Adrenal gland (tissue), 12 donors: ENCODE data around the gene MARCHF4. TPM values are rescaled to one million over a fixed set of nuclear protein-coding genes. Genes with fewer than 3 reads are reported as not detected.

Experiments
- DNase-seq, 7 donors: peaks; one replicate each; pipeline ENCODE4 v3.0.0-alpha.2; 2019 to 2020
- H3K27ac ChIP-seq, 5 donors: fragments of 200-600 bp; sonication (generic) in 4 of 5; 1 replicate in 3 of 5; 2 replicates in 2 of 5; pipeline versions ENCODE4 v1.5.1 to v1.8.0; 2016 to 2020; ENCODE audit warnings: mild to moderate bottlenecking in 1 of 5
- H3K27me3 ChIP-seq: fragments of 200-600 bp; 2 replicates; pipeline ENCODE4 v1.8.0; 2021
- H3K36me3 ChIP-seq, 2 donors: fragments of 200-600 bp; replicated peaks in 1 of 2; 1 replicate in 1 of 2; 2 replicates in 1 of 2; pipeline versions ENCODE4 v1.5.1 to v1.8.0; 2018 to 2022
- H3K4me1 ChIP-seq, 2 donors: fragments of 200-600 bp; replicated peaks in 1 of 2; 1 replicate in 1 of 2; 2 replicates in 1 of 2; pipeline versions ENCODE4 v1.5.1 to v1.8.0; 2018 to 2021
- H3K4me3 ChIP-seq, 4 donors: fragments of 200-600 bp; sonication (generic) in 3 of 4; one replicate each; pipeline ENCODE4 v1.5.1; 2016 to 2018
- H3K9me3 ChIP-seq, 3 donors: fragments of 200-600 bp; sonication (generic) in 1 of 3; replicated peaks in 1 of 3; 1 replicate in 2 of 3; 2 replicates in 1 of 3; pipeline versions ENCODE4 v1.5.1 to v1.8.0; 2016 to 2021
- POLR2A ChIP-seq, 2 donors: fragments of 450-650 bp; IDR thresholded peaks; one replicate each; pipeline ENCODE4 v1.6.1; 2017; ENCODE audit warnings: antibody characterized with exemption in 2 of 2, mild to moderate bottlenecking in 2 of 2, moderate library complexity in 1 of 2
- WGBS, 4 donors: extraction: QIAGEN DNeasy Blood & Tissue Kit in 2 of 4; methylation state at CpG; one replicate each; pipeline versions ENCODE4 v1.1.5 to v1.1.7; 2013 to 2017; 5-methylcytosine and 5-hydroxymethylcytosine counted together
- intact Hi-C, 2 donors: fragments of 100-400 bp; cut with DNase I; formaldehyde crosslinking; loops; one replicate each; pipeline versions ENCODE4 v1.14.1 to v1.15.0; 2022 to 2023
- polyA plus RNA-seq, 3 donors: library from polyadenylated mRNA; stranded (reverse); fragments of 200-250 nt in 2 of 3; fragments of 350-450 nt in 1 of 3; fragmentation: Illumina TruSeq in 1 of 3; extraction: RNeasy Lipid Tissue Mini Kit (QIAGEN cat#74804) in 1 of 3; gene quantifications; one replicate each; pipeline ENCODE4 v1.2.3, GENCODE V29; 2013 to 2014
- total RNA-seq, 9 donors: library from RNA; depleted of rRNA in 4 of 9; stranded (reverse); fragments of >200 nt in 4 of 9; fragments of 120-200 nt in 1 of 9; fragmentation: NEBNext Ultra II Directional in 1 of 9; extraction: Animal tissue kit (Norgen Biotek cat#: 25700) in 1 of 9; gene quantifications; one replicate each; pipeline versions ENCODE4 v1.1.0 to v1.2.4, GENCODE V29; 2013 to 2023
- TF ChIP-seq, protein P1 (sequence below), 6 experiments: fragments of 450-650 bp in 4 of 6; fragments of 200-600 bp in 2 of 6; sonication (generic) in 1 of 6; IDR thresholded peaks; 1 replicate in 5 of 6; 2 replicates in 1 of 6; pipeline versions ENCODE4 v1.5.1 to v1.8.0; 2016 to 2021; ENCODE audit warnings: antibody characterized with exemption in 6 of 6, mild to moderate bottlenecking in 2 of 6, moderate library complexity in 1 of 6
- donor health status: healthy with polysubstance abuse.
- donor health status: Bipolar disorder and iron deficiency.
- donor health status: DM: yes; HTN: yes; CAD: no.
- donor health status: DM: no; HTN: no; CAD: no.
- donor health status: DM: no; HTN: no; CAD: no.
- donor health status: DM: yes; HTN: yes; CAD: no.

Gene MARCHF4
- total and polyA plus RNA-seq, 12 donors = 0.13 to 1.8 (median 0.96) TPM; not detected in 5

DNA sequence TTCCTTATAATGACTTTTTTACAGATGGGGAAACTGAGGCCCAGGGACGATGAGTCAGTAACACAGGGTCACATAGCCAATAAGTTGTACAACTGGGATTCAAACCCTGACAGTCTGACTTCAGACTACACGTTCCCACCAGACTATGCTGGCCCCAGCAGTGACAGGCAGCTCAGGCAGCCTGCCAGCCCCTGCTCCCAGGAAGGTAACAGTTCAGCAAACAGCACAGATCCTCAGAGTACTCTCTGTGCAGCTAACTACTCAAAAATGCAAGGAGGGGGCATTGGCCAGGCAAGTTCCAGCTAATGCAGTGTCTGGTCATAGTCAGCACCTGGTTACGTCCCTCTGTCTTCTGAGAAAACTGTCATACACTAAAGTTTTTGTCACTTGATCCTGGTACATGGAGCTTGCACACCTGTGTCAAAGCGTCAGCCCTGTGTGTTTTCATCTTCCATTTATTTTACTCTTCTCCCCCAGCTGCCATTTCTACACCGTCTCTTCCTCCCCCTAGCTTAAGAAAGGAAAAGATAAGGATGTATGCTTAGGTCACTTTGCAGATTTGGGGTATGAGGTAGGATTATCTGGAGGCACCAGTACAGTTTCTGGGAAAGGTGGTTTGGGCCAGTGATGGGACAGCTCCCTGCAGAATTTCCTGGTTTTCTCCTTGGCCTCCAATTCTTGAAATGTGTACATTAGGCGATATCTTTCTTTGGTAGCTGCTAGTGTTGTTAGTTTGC lies 44.5 kb upstream of the MARCHF4 start:
- intact Hi-C loops = no loop called here
- Histone ChIP-seq H3K27ac (no peak overlapping the region), H3K27me3 (no peaks in the 10 kb centered on the region), H3K4me1 (peaks cover 18 to 19% of the 10 kb centered on the region in 2 donors), H3K4me3 (no peak overlapping the region), H3K36me3 (peaks cover 0 to 41% of the 10 kb centered on the region in 2 donors), H3K9me3 (no peaks in the 10 kb centered on the region)
- TF ChIP-seq, protein P1, sequence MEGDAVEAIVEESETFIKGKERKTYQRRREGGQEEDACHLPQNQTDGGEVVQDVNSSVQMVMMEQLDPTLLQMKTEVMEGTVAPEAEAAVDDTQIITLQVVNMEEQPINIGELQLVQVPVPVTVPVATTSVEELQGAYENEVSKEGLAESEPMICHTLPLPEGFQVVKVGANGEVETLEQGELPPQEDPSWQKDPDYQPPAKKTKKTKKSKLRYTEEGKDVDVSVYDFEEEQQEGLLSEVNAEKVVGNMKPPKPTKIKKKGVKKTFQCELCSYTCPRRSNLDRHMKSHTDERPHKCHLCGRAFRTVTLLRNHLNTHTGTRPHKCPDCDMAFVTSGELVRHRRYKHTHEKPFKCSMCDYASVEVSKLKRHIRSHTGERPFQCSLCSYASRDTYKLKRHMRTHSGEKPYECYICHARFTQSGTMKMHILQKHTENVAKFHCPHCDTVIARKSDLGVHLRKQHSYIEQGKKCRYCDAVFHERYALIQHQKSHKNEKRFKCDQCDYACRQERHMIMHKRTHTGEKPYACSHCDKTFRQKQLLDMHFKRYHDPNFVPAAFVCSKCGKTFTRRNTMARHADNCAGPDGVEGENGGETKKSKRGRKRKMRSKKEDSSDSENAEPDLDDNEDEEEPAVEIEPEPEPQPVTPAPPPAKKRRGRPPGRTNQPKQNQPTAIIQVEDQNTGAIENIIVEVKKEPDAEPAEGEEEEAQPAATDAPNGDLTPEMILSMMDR (IDR thresholded peaks at IDR 0.05) = no peak
- TF ChIP-seq POLR2A (IDR thresholded peaks at IDR 0.05) = no peak
- DNase-seq = no peak
- 93 to 96% (median 94%) methylated on average over 6 of the region's 6 CpGs for WGBS, 4 donors

DNA sequence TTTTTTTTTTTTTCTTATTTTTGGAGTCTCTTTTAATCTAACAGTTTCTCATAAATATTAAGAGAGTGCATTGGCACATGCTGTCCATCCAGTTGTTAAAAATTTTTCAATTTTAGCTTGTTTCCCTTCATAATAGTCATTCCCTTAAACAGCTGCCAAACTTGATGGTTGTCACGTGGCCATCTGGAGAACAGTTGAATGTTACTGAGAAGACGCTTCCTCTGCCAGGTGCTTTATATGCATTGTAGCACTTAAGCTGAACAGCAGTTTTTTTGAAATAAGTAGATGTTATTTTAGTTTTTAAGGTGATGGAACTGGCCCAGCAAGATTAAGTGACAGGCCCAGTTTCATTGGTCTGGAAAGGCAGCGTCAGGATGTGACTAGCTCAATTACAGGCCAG lies 43.3 kb upstream of the MARCHF4 start:
- peaks cover 0 to 29% of the 10 kb centered on the region in 2 donors for H3K36me3 ChIP-seq
- WGBS, 4 donors = 92 to 98% (median 95%) methylated on average over 3 of the region's 3 CpGs
- no peak overlapping the region for H3K4me3 ChIP-seq
- H3K4me1 ChIP-seq = peaks cover 18 to 19% of the 10 kb centered on the region in 2 donors
- intact Hi-C loops = no loop called here
- no peak for DNase-seq
- no peaks in the 10 kb centered on the region for H3K27me3 ChIP-seq
- no peak for TF ChIP-seq POLR2A (IDR thresholded peaks at IDR 0.05)
- TF ChIP-seq, protein P1 (IDR thresholded peaks at IDR 0.05) = no peak
- no peaks in the 10 kb centered on the region for H3K9me3 ChIP-seq
- H3K27ac ChIP-seq = no peak overlapping the region

DNA sequence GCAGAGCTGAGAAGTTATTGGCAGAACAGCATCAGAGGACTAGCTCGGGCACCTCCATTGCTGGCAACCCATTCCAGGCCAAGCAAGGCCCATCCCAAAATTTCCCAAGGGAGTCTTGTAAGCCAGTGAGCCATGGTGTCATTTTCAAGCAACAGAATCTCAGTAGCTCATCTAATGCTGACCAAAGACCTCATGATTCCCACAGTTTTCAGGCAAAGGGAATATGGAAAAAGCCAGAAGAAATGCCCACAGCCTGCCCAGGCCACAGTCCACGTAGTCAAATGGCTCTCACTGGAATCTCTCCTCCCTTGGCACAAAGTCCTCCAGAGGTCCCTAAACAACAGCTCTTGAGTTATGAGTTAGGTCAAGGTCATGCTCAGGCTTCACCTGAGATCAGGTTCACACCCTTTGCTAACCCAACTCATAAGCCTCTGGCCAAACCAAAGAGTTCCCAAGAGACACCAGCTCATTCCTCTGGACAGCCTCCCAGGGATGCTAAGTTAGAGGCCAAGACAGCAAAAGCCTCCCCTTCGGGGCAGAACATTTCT lies 42.6 kb upstream of the MARCHF4 start:
- H3K27ac ChIP-seq = no peak overlapping the region
- no peak overlapping the region for H3K4me3 ChIP-seq
- WGBS, 4 donors = 89 to 97% (median 92%) methylated on average over 3 of the region's 3 CpGs
- TF ChIP-seq POLR2A (IDR thresholded peaks at IDR 0.05) = no peak
- TF ChIP-seq, protein P1 (IDR thresholded peaks at IDR 0.05) = no peak
- intact Hi-C loops = no loop called here
- H3K36me3 ChIP-seq = peaks cover 0 to 23% of the 10 kb centered on the region in 2 donors
- DNase-seq = no peak
- H3K9me3 ChIP-seq = no peaks in the 10 kb centered on the region
- H3K27me3 ChIP-seq = no peaks in the 10 kb centered on the region
- peaks cover 18 to 19% of the 10 kb centered on the region in 2 donors for H3K4me1 ChIP-seq

DNA sequence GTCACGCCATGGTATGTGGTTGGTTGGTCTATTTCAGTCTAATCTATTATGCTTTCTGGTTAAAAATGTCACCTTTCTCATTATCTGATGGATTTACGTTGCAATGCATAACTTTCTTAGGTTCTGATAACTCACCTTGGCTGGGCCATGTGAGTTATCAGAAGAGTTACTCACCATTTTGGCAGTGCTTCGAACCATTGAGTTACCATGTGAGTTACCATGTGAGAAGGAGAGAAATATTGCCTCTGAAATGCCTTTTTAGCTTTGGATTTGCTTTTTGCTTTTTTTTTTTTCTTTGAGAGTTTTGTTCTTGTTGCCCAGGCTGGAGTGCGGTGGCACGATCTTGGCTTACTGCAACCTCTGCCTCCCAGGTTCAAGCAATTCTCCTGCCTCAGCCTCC lies 41.6 kb upstream of the MARCHF4 start:
- peak in 2 of 7 donors; percentile 16 to 26 for DNase-seq
- Histone ChIP-seq H3K9me3 (no peaks in the 10 kb centered on the region), H3K27me3 (no peaks in the 10 kb centered on the region), H3K4me1 (peaks cover 13 to 14% of the 10 kb centered on the region in 2 donors), H3K27ac (no peak overlapping the region), H3K36me3 (peaks cover 0 to 23% of the 10 kb centered on the region in 2 donors), H3K4me3 (no peak overlapping the region)
- intact Hi-C loops = no loop called here
- WGBS, 4 donors = 72 to 79% (median 74%) methylated on average over 5 of the region's 5 CpGs
- TF ChIP-seq, protein P1 (IDR thresholded peaks at IDR 0.05) = no peak
- no peak for TF ChIP-seq POLR2A (IDR thresholded peaks at IDR 0.05)
